ENCODE results near the gene ZC3H12C. TPM values are rescaled to one million over a fixed set of nuclear protein-coding genes. Genes with fewer than 3 reads are reported as not detected.

ZC3H12C gene
- total and polyA plus RNA-seq, 4 donors = 3.4 to 27.1 (median 9.1) TPM

DNA sequence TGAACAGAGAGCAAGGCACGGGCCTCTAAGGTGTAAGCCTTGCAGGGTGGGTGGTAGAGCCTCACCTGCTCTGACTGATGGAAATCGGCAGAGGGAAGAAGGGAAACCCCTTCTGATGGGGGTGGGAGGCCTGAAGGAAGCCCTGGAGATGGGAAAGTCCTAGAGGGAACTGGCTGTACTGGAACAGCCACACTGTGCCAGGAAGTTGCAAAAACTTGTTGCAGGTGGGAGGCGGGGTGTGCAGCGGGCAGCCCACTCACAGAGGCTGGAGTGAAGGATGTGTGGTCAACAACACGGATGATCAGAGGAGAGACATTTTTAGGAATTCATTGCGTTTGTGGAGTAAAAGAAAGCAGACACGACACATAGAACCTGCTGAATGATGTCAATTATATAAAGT, 91.3 kb downstream of the ZC3H12C start:
- Histone ChIP-seq H3K4me1 (ENCODE audit: control insufficient read depth in 5 of 5, insufficient read depth in 5 of 5, low read length in 5 of 5) (no peaks in the 10 kb centered on the region), H3K36me3 (ENCODE audit: control insufficient read depth in 4 of 4, insufficient read depth in 4 of 4, low read length in 4 of 4) (no peaks in the 10 kb centered on the region), H3K4me3 (no peak overlapping the region), H3K9ac (ENCODE audit: insufficient read depth in 1 of 2, low read length in 2 of 2) (no peak overlapping the region), H3K9me3 (ENCODE audit: control insufficient read depth in 4 of 4, insufficient read depth in 3 of 4, low read length in 3 of 4) (no peaks in the 10 kb centered on the region), H3K27ac (ENCODE audit: low read depth in 1 of 2, low read length in 1 of 2) (no peak overlapping the region), H3K27me3 (ENCODE audit: control insufficient read depth in 3 of 3, insufficient read depth in 3 of 3, low read length in 2 of 3) (no peaks in the 10 kb centered on the region)
- TF ChIP-seq, protein P1, sequence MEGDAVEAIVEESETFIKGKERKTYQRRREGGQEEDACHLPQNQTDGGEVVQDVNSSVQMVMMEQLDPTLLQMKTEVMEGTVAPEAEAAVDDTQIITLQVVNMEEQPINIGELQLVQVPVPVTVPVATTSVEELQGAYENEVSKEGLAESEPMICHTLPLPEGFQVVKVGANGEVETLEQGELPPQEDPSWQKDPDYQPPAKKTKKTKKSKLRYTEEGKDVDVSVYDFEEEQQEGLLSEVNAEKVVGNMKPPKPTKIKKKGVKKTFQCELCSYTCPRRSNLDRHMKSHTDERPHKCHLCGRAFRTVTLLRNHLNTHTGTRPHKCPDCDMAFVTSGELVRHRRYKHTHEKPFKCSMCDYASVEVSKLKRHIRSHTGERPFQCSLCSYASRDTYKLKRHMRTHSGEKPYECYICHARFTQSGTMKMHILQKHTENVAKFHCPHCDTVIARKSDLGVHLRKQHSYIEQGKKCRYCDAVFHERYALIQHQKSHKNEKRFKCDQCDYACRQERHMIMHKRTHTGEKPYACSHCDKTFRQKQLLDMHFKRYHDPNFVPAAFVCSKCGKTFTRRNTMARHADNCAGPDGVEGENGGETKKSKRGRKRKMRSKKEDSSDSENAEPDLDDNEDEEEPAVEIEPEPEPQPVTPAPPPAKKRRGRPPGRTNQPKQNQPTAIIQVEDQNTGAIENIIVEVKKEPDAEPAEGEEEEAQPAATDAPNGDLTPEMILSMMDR (IDR thresholded peaks at IDR 0.05; ENCODE audit: control extremely low read depth, extremely low read depth) = no peak
- ATAC-seq (ENCODE audit: insufficient read depth, low FRiP score) = no peak
- no peak for DNase-seq
- WGBS, 2 donors = 54 to 67% methylated on average over 7 of the region's 7 CpGs

DNA sequence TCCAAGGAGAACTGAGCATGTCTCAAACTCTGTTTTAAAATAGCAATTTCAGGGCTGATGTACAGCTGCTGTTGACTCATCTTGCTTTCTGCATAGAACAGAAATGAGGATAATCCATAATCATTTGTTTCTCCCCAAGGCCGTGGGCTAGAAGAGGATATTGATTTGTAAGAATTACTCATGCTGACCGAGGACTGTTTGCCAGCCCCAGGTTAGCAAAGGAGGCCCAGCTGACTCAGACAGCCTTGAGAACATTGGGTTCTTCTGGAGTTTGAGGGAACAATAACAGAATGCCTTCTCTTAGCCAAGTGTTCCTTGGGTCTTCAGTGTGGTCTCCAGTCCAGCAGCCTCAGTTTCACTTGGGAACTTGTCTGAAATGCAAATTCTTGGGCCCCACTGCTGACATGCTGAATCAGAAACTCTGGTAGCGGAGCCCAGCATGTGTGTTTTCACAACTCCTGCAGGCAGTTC, 92.0 kb downstream of the ZC3H12C start:
- WGBS, 2 donors = 86% methylated on average over 3 of the region's 3 CpGs

DNA sequence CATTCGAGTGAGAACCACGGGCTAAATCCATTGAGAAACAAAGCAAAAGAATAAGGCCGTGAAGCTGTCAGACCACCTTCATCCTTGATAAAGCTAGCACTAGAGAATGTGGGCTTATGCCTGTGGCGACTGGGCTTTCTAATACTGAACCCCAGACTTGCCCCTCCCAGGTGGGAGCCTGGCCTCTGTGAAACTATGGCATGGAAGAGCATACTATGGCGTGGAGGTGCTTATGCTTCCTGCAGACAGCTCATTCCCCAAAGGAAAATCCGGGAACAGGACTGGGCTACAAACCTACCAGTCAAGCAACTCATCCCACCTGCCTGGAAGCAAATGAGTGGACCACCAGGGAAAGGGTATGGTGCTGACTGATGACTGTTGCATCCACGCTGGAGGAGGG, 92.4 kb downstream of the ZC3H12C start:
- H3K27me3 ChIP-seq (ENCODE audit: control insufficient read depth in 3 of 3, insufficient read depth in 3 of 3, low read length in 2 of 3) = no peaks in the 10 kb centered on the region
- no peaks in the 10 kb centered on the region for H3K36me3 ChIP-seq (ENCODE audit: control insufficient read depth in 4 of 4, insufficient read depth in 4 of 4, low read length in 4 of 4)
- no peak overlapping the region for H3K27ac ChIP-seq (ENCODE audit: low read depth in 1 of 2, low read length in 1 of 2)
- no peaks in the 10 kb centered on the region for H3K9me3 ChIP-seq (ENCODE audit: control insufficient read depth in 4 of 4, insufficient read depth in 3 of 4, low read length in 3 of 4)
- ATAC-seq (ENCODE audit: insufficient read depth, low FRiP score) (no peak), DNase-seq (no peak)
- no peak overlapping the region for H3K4me3 ChIP-seq
- WGBS, 2 donors = 79 to 91% methylated on average over 7 of the region's 7 CpGs
- TF ChIP-seq, protein P1 (IDR thresholded peaks at IDR 0.05; ENCODE audit: control extremely low read depth, extremely low read depth) = no peak
- H3K9ac ChIP-seq (ENCODE audit: insufficient read depth in 1 of 2, low read length in 2 of 2) = no peak overlapping the region
- H3K4me1 ChIP-seq (ENCODE audit: control insufficient read depth in 5 of 5, insufficient read depth in 5 of 5, low read length in 5 of 5) = no peaks in the 10 kb centered on the region

More for the DNA sequence above, 92.0 kb downstream of the ZC3H12C start:
- TF ChIP-seq, protein P1 (IDR thresholded peaks at IDR 0.05; ENCODE audit: control extremely low read depth, extremely low read depth) = no peak
- Histone ChIP-seq H3K27me3 (ENCODE audit: control insufficient read depth in 3 of 3, insufficient read depth in 3 of 3, low read length in 2 of 3) (no peaks in the 10 kb centered on the region), H3K36me3 (ENCODE audit: control insufficient read depth in 4 of 4, insufficient read depth in 4 of 4, low read length in 4 of 4) (no peaks in the 10 kb centered on the region), H3K27ac (ENCODE audit: low read depth in 1 of 2, low read length in 1 of 2) (no peak overlapping the region), H3K9me3 (ENCODE audit: control insufficient read depth in 4 of 4, insufficient read depth in 3 of 4, low read length in 3 of 4) (no peaks in the 10 kb centered on the region), H3K4me1 (ENCODE audit: control insufficient read depth in 5 of 5, insufficient read depth in 5 of 5, low read length in 5 of 5) (no peaks in the 10 kb centered on the region), H3K4me3 (no peak overlapping the region), H3K9ac (ENCODE audit: insufficient read depth in 1 of 2, low read length in 2 of 2) (no peak overlapping the region)
- ATAC-seq (ENCODE audit: insufficient read depth, low FRiP score) (no peak), DNase-seq (no peak)

DNA sequence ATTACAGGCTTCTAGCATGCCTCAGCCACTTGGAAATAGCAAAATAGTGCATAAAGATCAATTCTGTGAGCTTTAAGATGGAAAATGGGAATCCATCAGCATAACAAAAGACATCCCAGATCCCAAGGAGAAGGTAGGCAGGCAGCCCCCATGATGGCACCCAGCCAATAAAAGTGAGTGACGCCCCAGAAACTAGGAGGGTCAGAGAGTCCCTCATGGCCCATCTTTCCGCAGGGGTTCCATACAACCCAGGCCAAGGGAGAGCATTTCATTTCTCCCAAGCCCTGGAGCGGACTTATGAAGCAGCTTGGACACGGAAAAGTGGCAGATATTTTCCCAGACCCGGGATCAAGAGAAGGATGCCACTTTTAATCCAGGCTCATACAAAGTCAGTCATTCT, 93.3 kb downstream of the ZC3H12C start:
- WGBS, 2 donors = 94 to 96% methylated on average over 5 of the region's 5 CpGs
- TF ChIP-seq, protein P1 (IDR thresholded peaks at IDR 0.05; ENCODE audit: control extremely low read depth, extremely low read depth) = no peak

More for the DNA sequence above, 93.3 kb downstream of the ZC3H12C start:
- Histone ChIP-seq H3K27ac (ENCODE audit: low read depth in 1 of 2, low read length in 1 of 2) (no peak overlapping the region), H3K4me3 (no peak overlapping the region), H3K27me3 (ENCODE audit: control insufficient read depth in 3 of 3, insufficient read depth in 3 of 3, low read length in 2 of 3) (no peaks in the 10 kb centered on the region), H3K9ac (ENCODE audit: insufficient read depth in 1 of 2, low read length in 2 of 2) (no peak overlapping the region), H3K9me3 (ENCODE audit: control insufficient read depth in 4 of 4, insufficient read depth in 3 of 4, low read length in 3 of 4) (no peaks in the 10 kb centered on the region), H3K36me3 (ENCODE audit: control insufficient read depth in 4 of 4, insufficient read depth in 4 of 4, low read length in 4 of 4) (no peaks in the 10 kb centered on the region), H3K4me1 (ENCODE audit: control insufficient read depth in 5 of 5, insufficient read depth in 5 of 5, low read length in 5 of 5) (no peaks in the 10 kb centered on the region)
- DNase-seq (no peak), ATAC-seq (ENCODE audit: insufficient read depth, low FRiP score) (no peak)
